Measurements from ENCODE around the gene MT1G. TPM values are rescaled to one million over a fixed set of nuclear protein-coding genes. Genes with fewer than 3 reads are reported as not detected.

The MT1G gene
- total and polyA plus RNA-seq, 4 donors = 152 to 9,444 (median 3,398) TPM

- TF ChIP-seq SP1 (IDR thresholded peaks at IDR 0.05) (no peak), JUND (IDR thresholded peaks at IDR 0.05) (no peak), RAD21 (IDR thresholded peaks at IDR 0.05) (no peak), FOXA2 (IDR thresholded peaks at IDR 0.05) (no peak), ATF3 (IDR thresholded peaks at IDR 0.05) (no peak)
Measured at GRCh38 chr16:56700631-56701030, 32.8 kb upstream of the MT1G start (continued).

- Histone ChIP-seq H3K27ac (ENCODE audit: low read depth in 1 of 2, low read length in 2 of 2) (no peak overlapping the region), H3K4me1 (ENCODE audit: control insufficient read depth in 4 of 4, insufficient read depth in 4 of 4, low read length in 3 of 4) (peaks cover 0 to 6% (median 0%) of the 10 kb centered on the region in 4 donors), H3K4me3 (ENCODE audit: low read depth in 1 of 3, low read length in 3 of 3) (no peak overlapping the region), H3K9me3 (ENCODE audit: control insufficient read depth in 4 of 4, low read length in 3 of 4) (no peaks in the 10 kb centered on the region), H3K9ac (ENCODE audit: low read depth in 1 of 2, low read length in 2 of 2) (no peak overlapping the region), H3K27me3 (ENCODE audit: control insufficient read depth in 4 of 4, insufficient read depth in 4 of 4, low read length in 3 of 4) (no peaks in the 10 kb centered on the region), H3K36me3 (ENCODE audit: control insufficient read depth in 4 of 4, insufficient read depth in 3 of 4, low read depth in 1 of 4, low read length in 3 of 4) (no peaks in the 10 kb centered on the region)
- 95% methylated on average over 1 of the region's 1 CpG for WGBS
- TF ChIP-seq NR2F2 (IDR thresholded peaks at IDR 0.05) = no peak
- no peak for TF ChIP-seq JUND (IDR thresholded peaks at IDR 0.05)
- TF ChIP-seq FOXA1 (IDR thresholded peaks at IDR 0.05) = no peak
- no peak for TF ChIP-seq SP1 (IDR thresholded peaks at IDR 0.05)
- no peak for TF ChIP-seq MAX (IDR thresholded peaks at IDR 0.05)
- TF ChIP-seq HNF4G (IDR thresholded peaks at IDR 0.05) = no peak
- TF ChIP-seq HNF4A (conservative IDR thresholded peaks at IDR 0.05) = no peak
- no peak for TF ChIP-seq REST (IDR thresholded peaks at IDR 0.05)
- TF ChIP-seq ZBTB33 (IDR thresholded peaks at IDR 0.05) = no peak
- TF ChIP-seq YY1 (IDR thresholded peaks at IDR 0.05) = no peak
- no peak for TF ChIP-seq GABPA (IDR thresholded peaks at IDR 0.05 in 1 of 2, conservative IDR thresholded peaks at IDR 0.05 in 1 of 2)
- no peak for TF ChIP-seq CTCF (IDR thresholded peaks at IDR 0.05; ENCODE audit: low read depth, low read length, missing input control)
- no peak for TF ChIP-seq TAF1 (conservative IDR thresholded peaks at IDR 0.05)
- TF ChIP-seq RAD21 (IDR thresholded peaks at IDR 0.05) = no peak
- no peak for DNase-seq (ENCODE audit: low spot score)
Measured at GRCh38 chr16:56700195-56700594, 32.3 kb upstream of the MT1G start.

Data from liver (tissue), 9 donors.